ENCODE measurements around the gene TEX26. TPM values are rescaled to one million over a fixed set of nuclear protein-coding genes. Genes with fewer than 3 reads are reported as not detected.

The TEX26 gene
- total RNA-seq (2014; rRNA removed; shearing (Covaris generic)): not detected in 2 replicates
- not detected in 2 replicates for polyA plus RNA-seq (2015; cell fraction: cytosol; rRNA removed)
- polyA plus RNA-seq (2015; cell fraction: nucleus; rRNA removed): not detected in 2 replicates

DNA sequence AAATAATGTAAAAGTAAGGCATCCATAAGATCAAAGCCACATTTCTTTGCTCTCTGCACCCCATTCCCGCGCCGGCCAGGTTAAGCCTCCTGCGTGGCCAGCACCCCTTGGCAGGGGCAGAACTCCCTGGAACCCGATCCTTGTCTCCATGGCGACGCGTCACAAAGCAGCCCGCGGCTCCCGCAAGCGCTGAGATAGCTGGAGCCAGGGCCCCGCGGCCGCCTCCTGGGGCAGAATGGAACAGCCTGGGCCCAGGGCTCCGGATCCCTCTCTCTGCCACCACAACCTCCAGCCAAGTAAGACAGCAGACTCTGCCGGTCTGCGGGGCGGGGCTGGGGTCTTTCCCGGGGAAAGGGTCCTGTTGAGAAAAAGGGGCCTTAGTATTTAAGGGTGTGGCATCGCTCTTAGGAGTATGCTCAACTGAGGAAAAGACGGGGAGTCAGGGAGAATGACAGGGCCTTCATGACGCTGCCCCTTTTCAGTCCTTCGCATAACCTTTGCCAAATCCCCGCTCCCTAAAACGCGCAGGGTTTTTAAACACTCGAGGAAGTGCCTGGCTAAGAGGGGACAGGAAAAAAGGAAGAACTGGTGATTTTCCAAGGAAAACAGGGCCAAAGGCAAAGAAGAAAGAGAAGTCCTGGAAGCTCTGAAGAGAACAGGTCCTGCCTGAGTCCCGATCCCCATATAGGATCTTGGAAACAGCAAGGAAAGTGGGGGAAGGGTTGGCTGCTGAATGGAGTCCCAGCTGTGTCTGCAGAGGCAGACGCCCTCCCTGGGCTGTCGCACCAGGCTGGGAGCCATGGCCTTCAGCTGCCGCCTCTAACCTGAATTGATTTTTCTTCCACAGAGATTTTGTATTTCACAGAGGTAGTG is at the start of gene TEX26:
TSS of gene TEX26 (plus strand) at position 176 of the 873 bp plus-strand sequence. CDS start at position 236, 60 bp downstream.
- in situ Hi-C loops (cut with HindIII; ENCODE audit: low pct_unique_long_range_greater_than_20kb, low sequenced_read_pairs): no loop called here
- no peak for DNase-seq (ENCODE audit: low read depth, low spot score)

GRCh38 chr13:30882996-30883766 is 49.3 kb upstream of the TEX26 start:
- DNase-seq (ENCODE audit: low read depth, low spot score): no peak
- in situ Hi-C loops (cut with HindIII; ENCODE audit: low pct_unique_long_range_greater_than_20kb, low sequenced_read_pairs): no loop called here

DNA sequence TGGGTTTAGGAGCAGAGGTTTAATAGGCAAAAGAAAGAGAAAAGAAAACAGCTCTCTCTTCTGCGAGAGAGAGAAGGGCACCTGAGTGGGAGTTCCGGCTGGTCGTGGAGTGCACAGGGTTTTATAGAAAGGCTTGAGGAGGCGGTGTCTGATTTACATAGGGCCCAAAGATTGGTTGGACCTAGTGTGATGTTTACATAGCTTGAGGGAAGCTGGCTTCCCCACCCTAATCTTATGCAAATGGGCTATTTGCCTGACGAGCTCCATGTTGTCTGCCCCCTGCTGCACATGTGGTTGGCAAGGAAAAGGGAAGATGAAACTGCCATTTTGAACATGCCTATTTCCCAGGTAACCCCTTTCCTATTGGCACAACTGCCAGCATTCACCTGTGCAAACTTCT is 47.9 kb upstream of the TEX26 start:
- in situ Hi-C loops (cut with HindIII; ENCODE audit: low pct_unique_long_range_greater_than_20kb, low sequenced_read_pairs): no loop called here
- DNase-seq (ENCODE audit: low read depth, low spot score): no peak

DNA sequence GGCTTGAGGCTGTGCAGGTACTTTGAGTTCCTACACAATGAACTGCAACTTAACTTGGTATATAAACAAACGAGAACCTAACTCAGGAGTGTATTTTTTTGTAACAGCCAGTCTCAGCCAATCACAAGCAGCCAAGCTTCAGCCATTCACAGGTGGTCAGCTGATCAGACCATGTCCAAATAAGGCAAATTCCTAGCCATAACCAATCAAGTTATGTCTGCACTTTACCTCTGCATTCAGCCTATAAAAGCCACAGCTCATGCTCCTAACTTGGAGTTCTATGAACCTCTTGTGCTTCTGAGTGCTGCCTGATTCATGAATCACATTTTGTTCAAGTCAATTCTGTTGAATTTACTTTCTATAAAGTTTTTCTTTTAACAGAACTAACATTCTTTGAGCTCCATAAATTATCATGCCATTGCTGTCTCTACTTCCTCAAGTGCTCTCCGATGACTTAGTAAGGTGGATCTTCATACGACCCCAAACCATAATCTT is 43.2 kb upstream of the TEX26 start:
- in situ Hi-C loops (cut with HindIII; ENCODE audit: low pct_unique_long_range_greater_than_20kb, low sequenced_read_pairs): no loop called here
- no peak for DNase-seq (ENCODE audit: low read depth, low spot score)

GRCh38 chr13:30892966-30893365 is 39.5 kb upstream of the TEX26 start:
- peak; percentile 75 for DNase-seq (ENCODE audit: low read depth, low spot score)
- in situ Hi-C loops (cut with HindIII; ENCODE audit: low pct_unique_long_range_greater_than_20kb, low sequenced_read_pairs): no loop called here

DNA sequence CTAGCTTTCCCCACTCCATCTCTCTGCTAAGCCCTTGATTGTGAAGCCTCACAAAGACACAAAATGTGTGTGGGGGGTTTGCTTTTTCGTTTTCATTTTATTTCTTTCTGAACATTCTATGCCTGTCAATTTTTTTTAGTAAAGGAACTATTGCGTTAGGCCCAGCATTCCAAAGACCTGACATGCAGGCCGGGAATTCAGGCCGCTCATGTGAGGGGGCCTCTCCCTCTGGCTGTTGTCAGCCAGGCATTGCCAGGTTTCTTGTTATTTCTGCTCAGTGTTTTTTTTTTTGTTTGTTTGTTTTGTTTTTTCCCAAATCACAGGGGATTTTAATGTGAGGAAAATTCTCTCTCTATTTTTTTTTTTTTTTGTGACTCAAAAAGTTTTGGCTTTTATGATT is 36.7 kb upstream of the TEX26 start:
- in situ Hi-C loops (cut with HindIII; ENCODE audit: low pct_unique_long_range_greater_than_20kb, low sequenced_read_pairs): no loop called here
- DNase-seq (ENCODE audit: low read depth, low spot score): no peak

DNA sequence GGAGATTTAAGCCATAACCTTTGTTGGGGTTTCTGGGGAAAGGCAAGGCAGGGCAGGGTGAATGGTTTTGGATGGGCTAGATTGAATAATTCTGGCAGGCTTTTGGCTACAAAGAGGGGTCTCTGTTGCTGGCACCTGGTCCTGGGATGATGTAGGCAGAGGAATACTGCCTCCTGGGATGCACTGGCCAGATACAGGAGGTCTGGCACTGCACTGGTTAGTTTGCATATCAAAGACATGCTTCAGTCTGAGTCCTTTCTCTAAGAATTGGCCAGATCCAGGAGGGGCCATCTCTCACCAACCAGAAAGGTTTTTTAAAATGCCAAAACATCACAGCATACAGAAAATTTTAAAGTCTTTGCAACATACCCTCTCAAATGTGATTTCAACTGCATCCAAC is 34.4 kb upstream of the TEX26 start:
- in situ Hi-C loops (cut with HindIII; ENCODE audit: low pct_unique_long_range_greater_than_20kb, low sequenced_read_pairs): no loop called here
- DNase-seq (ENCODE audit: low read depth, low spot score): no peak

DNA sequence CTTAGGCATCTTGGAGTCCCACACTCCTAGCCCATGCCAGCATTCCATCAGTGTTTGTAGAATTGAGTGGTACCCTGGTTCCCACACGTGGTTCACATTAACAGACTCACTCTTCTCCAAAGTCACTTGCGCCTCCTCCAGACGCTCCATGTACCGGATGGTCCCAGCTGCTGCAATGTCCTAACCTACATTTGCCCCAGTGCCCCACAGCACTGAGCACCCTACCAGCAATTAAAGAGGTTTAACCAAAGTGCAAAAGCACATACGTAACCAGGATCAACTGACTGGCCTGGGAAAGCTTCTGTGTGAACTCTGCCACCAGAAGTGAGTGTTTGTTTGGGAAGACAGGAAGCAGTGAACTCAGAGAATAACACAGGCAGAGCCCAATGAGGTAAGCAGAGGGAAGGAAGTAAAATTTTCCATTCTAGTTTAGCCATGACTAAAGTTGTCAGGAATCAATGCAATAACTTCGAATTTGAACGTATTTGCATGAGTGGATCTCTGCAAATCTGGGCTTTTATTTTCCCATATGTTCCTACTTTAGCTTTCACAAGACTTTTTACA is 33.7 kb upstream of the TEX26 start:
- in situ Hi-C loops (cut with HindIII; ENCODE audit: low pct_unique_long_range_greater_than_20kb, low sequenced_read_pairs): no loop called here
- no peak for DNase-seq (ENCODE audit: low read depth, low spot score)

GRCh38 chr13:30900436-30900835 is 32.0 kb upstream of the TEX26 start:
- no peak for DNase-seq (ENCODE audit: low read depth, low spot score)
- in situ Hi-C loops (cut with HindIII; ENCODE audit: low pct_unique_long_range_greater_than_20kb, low sequenced_read_pairs): no loop called here

GRCh38 chr13:30900952-30901749 is 31.3 kb upstream of the TEX26 start:
- DNase-seq (ENCODE audit: low read depth, low spot score): no peak
- in situ Hi-C loops (cut with HindIII; ENCODE audit: low pct_unique_long_range_greater_than_20kb, low sequenced_read_pairs): no loop called here

DNA sequence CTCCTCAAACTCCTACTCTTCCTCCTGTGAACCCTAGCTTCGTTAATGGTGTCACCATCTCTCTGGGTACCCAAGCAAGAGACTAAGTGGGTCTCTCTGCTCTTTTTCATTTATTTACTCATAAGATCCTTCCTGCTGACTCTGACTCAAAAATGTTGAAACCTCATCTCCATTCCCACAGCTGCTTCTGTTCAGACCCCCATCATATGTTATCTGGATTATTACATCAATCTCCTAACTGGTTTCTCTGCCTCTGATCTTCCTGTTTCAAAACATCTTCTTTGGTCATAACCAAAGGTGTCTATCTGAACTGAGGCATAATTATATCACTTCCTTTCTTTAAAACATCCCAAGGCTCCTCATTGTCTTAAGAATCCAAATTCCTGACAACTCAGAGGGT is 28.4 kb upstream of the TEX26 start:
- in situ Hi-C loops (cut with HindIII; ENCODE audit: low pct_unique_long_range_greater_than_20kb, low sequenced_read_pairs): no loop called here
- no peak for DNase-seq (ENCODE audit: low read depth, low spot score)

- no peak for DNase-seq (ENCODE audit: low read depth, low spot score)
- in situ Hi-C loops (cut with HindIII; ENCODE audit: low pct_unique_long_range_greater_than_20kb, low sequenced_read_pairs): no loop called here
Observed at GRCh38 chr13:30905932-30906383, 26.5 kb upstream of the TEX26 start, which contains the start of gene MEDAG. MEDAG (plus strand) TSS chr13:30906271; CDS start chr13:30906516, 245 bp downstream.

DNA sequence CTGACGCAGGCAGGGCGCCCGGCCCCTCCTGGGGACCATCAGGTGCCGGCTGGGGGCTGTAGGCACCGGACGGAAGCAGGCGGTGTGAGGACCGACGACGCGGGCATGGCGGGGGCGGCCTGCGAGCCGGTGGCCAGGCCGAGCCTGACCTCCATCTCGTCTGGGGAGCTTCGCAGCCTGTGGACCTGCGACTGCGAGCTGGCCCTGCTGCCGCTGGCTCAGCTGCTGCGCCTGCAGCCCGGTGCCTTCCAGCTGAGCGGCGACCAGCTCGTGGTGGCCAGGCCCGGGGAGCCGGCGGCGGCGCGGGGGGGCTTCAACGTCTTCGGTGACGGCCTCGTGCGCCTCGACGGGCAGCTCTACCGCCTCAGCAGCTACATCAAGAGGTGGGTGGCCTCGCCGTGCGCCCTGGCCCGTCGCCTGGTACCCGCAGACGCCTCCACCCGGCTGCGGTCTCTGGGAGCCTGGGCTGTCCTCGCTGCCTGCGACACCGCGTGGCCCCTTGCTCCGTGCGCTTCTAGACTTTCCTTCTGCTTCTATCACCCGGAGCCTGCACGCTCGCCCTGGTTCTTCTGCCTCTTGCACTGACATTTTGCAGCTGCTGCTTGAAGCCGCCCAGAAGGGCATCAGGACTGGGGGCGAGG is 25.9 kb upstream of the TEX26 start:
- no peak for DNase-seq (ENCODE audit: low read depth, low spot score)
- in situ Hi-C loops (cut with HindIII; ENCODE audit: low pct_unique_long_range_greater_than_20kb, low sequenced_read_pairs): no loop called here

- in situ Hi-C loops (cut with HindIII; ENCODE audit: low pct_unique_long_range_greater_than_20kb, low sequenced_read_pairs): no loop called here
- DNase-seq (ENCODE audit: low read depth, low spot score): no peak
Observed at GRCh38 chr13:30907121-30907861, 25.2 kb upstream of the TEX26 start.

GRCh38 chr13:30908416-30908980 is 24.0 kb upstream of the TEX26 start:
- DNase-seq (ENCODE audit: low read depth, low spot score): no peak
- in situ Hi-C loops (cut with HindIII; ENCODE audit: low pct_unique_long_range_greater_than_20kb, low sequenced_read_pairs): no loop called here

GRCh38 chr13:30910676-30911075 is 21.8 kb upstream of the TEX26 start:
- DNase-seq (ENCODE audit: low read depth, low spot score): no peak
- in situ Hi-C loops (cut with HindIII; ENCODE audit: low pct_unique_long_range_greater_than_20kb, low sequenced_read_pairs): no loop called here
